K562 (cell line): ENCODE measurements around the gene EHBP1L1.

Experiments used
- CBFA2T3 ChIP-seq: fragments of 450-650 bp; IDR thresholded peaks from 2 replicates; pipeline ENCODE4 v1.6.1; 2017
- POLR2AphosphoS5 ChIP-seq: IDR thresholded peaks from 2 replicates; pipeline ENCODE4 v1.6.1; 2011; ENCODE audit warnings: mild to moderate bottlenecking, low read depth, low read length, moderate library complexity; ENCODE audit not compliant: control insufficient read depth, insufficient read depth

- no peak for TF ChIP-seq POLR2AphosphoS5
- TF ChIP-seq CBFA2T3: no peak
Observed at GRCh38 chr11:65554057-65554818, 21.6 kb upstream of the EHBP1L1 start.
